LoVo (cell line): ENCODE measurements around the gene TRPM6.
"Not testable (repeated sequence)": the region's sequence is repeated elsewhere in the genome, so short reads cannot be mapped to it uniquely, and the experiment has no call there.

ENCODE experiments used
- DNase-seq: peaks from one replicate; pipeline ENCODE4 v3.0.0-alpha.2; 2016; ENCODE audit warnings: low spot score

The TRPM6 gene

GRCh38 chr9:74887041-74887980, at the start of gene TRPM6:
TSS of gene TRPM6 (minus strand) at chr9:74887921. CDS start at chr9:74887856, 65 bp downstream.
- DNase-seq: peak; percentile 74

- no peak for DNase-seq
Observed at GRCh38 chr9:74935008-74935407, 47.3 kb upstream of the TRPM6 start.

- no peak for DNase-seq
Observed at GRCh38 chr9:74921737-74922136, 34.0 kb upstream of the TRPM6 start.

GRCh38 chr9:74920944-74921626, 33.4 kb upstream of the TRPM6 start:
- DNase-seq: no peak

- DNase-seq: no peak
Observed at GRCh38 chr9:74910036-74910435, 22.3 kb upstream of the TRPM6 start.

GRCh38 chr9:74908665-74909064, 20.9 kb upstream of the TRPM6 start:
- DNase-seq: no peak

- DNase-seq: no peak
Observed at GRCh38 chr9:74907085-74907484, 19.4 kb upstream of the TRPM6 start.

- DNase-seq: no peak
Observed at GRCh38 chr9:74901001-74901400, 13.3 kb upstream of the TRPM6 start.

GRCh38 chr9:74888449-74888848, 728 bp upstream of the TRPM6 start:
- not testable (repeated sequence) for DNase-seq

- DNase-seq: no peak
Observed at GRCh38 chr9:74887981-74888370, 255 bp upstream of the TRPM6 start.

- no peak for DNase-seq
Observed at GRCh38 chr9:74876382-74876949, 11.3 kb downstream of the TRPM6 start.

- DNase-seq: no peak
Observed at GRCh38 chr9:74875656-74876055, 12.1 kb downstream of the TRPM6 start.

- DNase-seq: no peak
Observed at GRCh38 chr9:74874220-74874619, 13.5 kb downstream of the TRPM6 start.

GRCh38 chr9:74872619-74873233, 15.0 kb downstream of the TRPM6 start:
- no peak for DNase-seq

- no peak for DNase-seq
Observed at GRCh38 chr9:74867483-74867882, 20.2 kb downstream of the TRPM6 start.

- DNase-seq: no peak
Observed at GRCh38 chr9:74865177-74865576, 22.5 kb downstream of the TRPM6 start.

GRCh38 chr9:74861773-74862474, 25.8 kb downstream of the TRPM6 start:
- DNase-seq: peak; percentile 32

GRCh38 chr9:74861071-74861470, 26.6 kb downstream of the TRPM6 start:
- DNase-seq: no peak

- DNase-seq: not testable (repeated sequence)
Observed at GRCh38 chr9:74860247-74860646, 27.5 kb downstream of the TRPM6 start.

GRCh38 chr9:74859786-74860185, 27.9 kb downstream of the TRPM6 start:
- no peak for DNase-seq

GRCh38 chr9:74858751-74859414, 28.8 kb downstream of the TRPM6 start:
- no peak for DNase-seq
